ENCODE data around the gene AKR7A2.
"Not testable (repeated sequence)": the region's sequence is repeated elsewhere in the genome, so short reads cannot be mapped to it uniquely, and the experiment has no call there.

Gene AKR7A2

DNA sequence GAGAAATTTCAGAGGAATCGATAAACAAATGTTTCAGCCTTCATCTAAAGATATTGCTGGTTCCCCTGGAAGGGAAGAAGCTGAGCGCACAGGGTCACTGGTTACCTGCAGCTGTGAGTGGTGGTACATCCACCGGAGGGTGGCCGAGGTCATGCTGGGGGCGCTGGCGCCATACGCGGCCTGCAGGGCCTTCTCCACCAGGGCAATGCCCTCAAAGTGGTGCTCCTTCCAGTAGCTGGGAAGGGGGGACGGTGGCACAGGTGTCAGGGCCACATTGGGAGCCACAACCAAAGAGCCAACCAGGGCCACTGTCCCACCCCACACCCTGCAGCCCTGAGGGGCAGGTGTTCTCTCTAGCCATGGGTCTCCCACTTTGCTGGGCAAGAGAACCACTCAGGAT lies 28.1 kb downstream of the AKR7A2 start:
- Histone ChIP-seq H3K9me2 (replicated peaks; ENCODE audit: control insufficient read depth, low read length) (no peaks in the 10 kb centered on the region), H3K27me3 (ENCODE audit: control insufficient read depth, low read length) (peaks cover 1% of the 10 kb centered on the region), H3K36me3 (ENCODE audit: control insufficient read depth, low read length) (no peaks in the 10 kb centered on the region), H3K9me3 (ENCODE audit: control insufficient read depth, insufficient read depth, low read length) (no peaks in the 10 kb centered on the region), H3K4me3 (ENCODE audit: low read length) (no peak overlapping the region), H3K4me1 (ENCODE audit: control insufficient read depth, low read length) (no peaks in the 10 kb centered on the region), H3K79me2 (ENCODE audit: control insufficient read depth, low read length) (no peaks in the 10 kb centered on the region), H3K27ac (ENCODE audit: low read depth, low read length) (no peak overlapping the region), H3F3A (ENCODE audit: control insufficient read depth, insufficient read depth) (no peaks in the 10 kb centered on the region), H3K4me2 (ENCODE audit: low read length) (no peak overlapping the region), H4K20me1 (ENCODE audit: control insufficient read depth, insufficient read depth, low read depth, low read length) (no peaks in the 10 kb centered on the region)
- TF ChIP-seq CTCF (IDR thresholded peaks at IDR 0.05; ENCODE audit: low read depth, low read length, poor library complexity, severe bottlenecking), result no peak
- TF ChIP-seq EZH2phosphoT487 (IDR thresholded peaks at IDR 0.05; ENCODE audit: borderline replicate concordance, low read length), result no peak

DNA sequence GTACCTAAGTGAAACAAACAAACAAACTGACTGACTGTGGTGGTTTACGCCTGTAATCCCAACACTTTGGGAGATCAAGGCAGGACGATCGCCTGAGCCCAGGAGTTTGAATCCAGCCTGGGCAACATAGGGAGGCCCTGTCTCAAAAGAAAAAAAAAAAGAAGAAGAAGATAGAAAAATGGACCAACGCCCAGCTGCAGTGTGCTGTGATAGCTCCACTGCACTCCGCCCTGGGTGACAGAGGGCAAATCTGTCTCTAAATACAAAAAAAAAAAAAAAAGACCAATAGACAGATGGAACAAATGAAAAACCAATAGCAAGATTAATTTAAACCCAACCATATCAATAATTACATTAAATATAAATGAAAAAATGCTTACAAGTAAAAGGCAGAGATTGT lies 37.3 kb downstream of the AKR7A2 start:
- H3K4me2 ChIP-seq (ENCODE audit: low read length), result no peak overlapping the region
- H4K20me1 ChIP-seq (ENCODE audit: control insufficient read depth, insufficient read depth, low read depth, low read length), result no peaks in the 10 kb centered on the region
- H3K9me2 ChIP-seq (replicated peaks; ENCODE audit: control insufficient read depth, low read length), result no peaks in the 10 kb centered on the region
- no peaks in the 10 kb centered on the region for H3K27me3 ChIP-seq (ENCODE audit: control insufficient read depth, low read length)
- no peaks in the 10 kb centered on the region for H3K79me2 ChIP-seq (ENCODE audit: control insufficient read depth, low read length)
- no peaks in the 10 kb centered on the region for H3K36me3 ChIP-seq (ENCODE audit: control insufficient read depth, low read length)
- H3K4me3 ChIP-seq (ENCODE audit: low read length), result no peak overlapping the region
- TF ChIP-seq EZH2phosphoT487 (IDR thresholded peaks at IDR 0.05; ENCODE audit: borderline replicate concordance, low read length) (no peak), CTCF (IDR thresholded peaks at IDR 0.05; ENCODE audit: low read depth, low read length, poor library complexity, severe bottlenecking) (no peak)
- no peak overlapping the region for H3K27ac ChIP-seq (ENCODE audit: low read depth, low read length)
- H3K4me1 ChIP-seq (ENCODE audit: control insufficient read depth, low read length), result no peaks in the 10 kb centered on the region
- peaks cover 5% of the 10 kb centered on the region; the same call in 1 of the 2 replicates for H3K9me3 ChIP-seq (ENCODE audit: control insufficient read depth, insufficient read depth, low read length)
- H3F3A ChIP-seq (ENCODE audit: control insufficient read depth, insufficient read depth), result no peaks in the 10 kb centered on the region

- H3K9me3 ChIP-seq (ENCODE audit: control insufficient read depth, insufficient read depth, low read length); H3K9me2 ChIP-seq (replicated peaks; ENCODE audit: control insufficient read depth, low read length); H4K20me1 ChIP-seq (ENCODE audit: control insufficient read depth, insufficient read depth, low read depth, low read length); H3K4me3 ChIP-seq (ENCODE audit: low read length); H3K4me1 ChIP-seq (ENCODE audit: control insufficient read depth, low read length); H3F3A ChIP-seq (ENCODE audit: control insufficient read depth, insufficient read depth); H3K27me3 ChIP-seq (ENCODE audit: control insufficient read depth, low read length); H3K4me2 ChIP-seq (ENCODE audit: low read length); H3K27ac ChIP-seq (ENCODE audit: low read depth, low read length); H3K36me3 ChIP-seq (ENCODE audit: control insufficient read depth, low read length); H3K79me2 ChIP-seq (ENCODE audit: control insufficient read depth, low read length): not testable (repeated sequence)
Measured at GRCh38 chr1:19273844-19274531, 38.0 kb downstream of the AKR7A2 start.

DNA sequence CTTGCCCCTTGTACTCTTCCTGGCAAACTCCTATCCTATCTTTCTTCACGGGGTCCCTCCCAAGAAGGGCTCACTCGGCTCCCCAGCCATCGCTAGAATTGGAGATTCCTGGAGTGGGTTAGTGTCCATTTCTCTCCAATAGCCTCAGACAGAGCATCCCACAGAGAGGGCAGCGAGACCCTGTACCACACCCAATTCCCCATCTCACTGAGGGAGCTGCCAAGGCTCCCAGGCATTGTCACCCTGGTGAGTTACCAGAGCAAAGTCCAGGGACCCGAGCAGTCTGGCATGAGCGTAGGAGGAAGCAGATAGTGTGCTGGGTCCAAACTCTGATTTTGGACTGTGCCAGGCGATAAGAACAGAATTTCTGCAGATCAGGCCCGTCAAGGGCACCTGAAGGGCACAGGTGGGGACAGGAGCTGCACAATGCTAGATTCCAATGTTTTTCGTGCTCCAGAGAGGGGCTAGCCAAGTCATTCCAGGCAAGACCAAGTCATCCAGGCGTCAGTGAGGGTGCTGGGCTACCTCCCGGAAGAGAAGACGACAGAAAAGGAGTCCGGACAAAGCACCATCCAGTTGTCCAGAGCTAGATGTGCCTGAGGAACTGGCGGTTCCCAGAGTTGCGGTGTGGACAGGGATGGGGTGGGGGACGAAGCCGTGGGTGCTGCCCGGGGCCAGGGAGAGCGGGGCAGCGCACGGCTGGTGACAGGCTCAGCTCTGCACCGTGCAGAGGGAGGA lies 38.7 kb downstream of the AKR7A2 start:
- Histone ChIP-seq H3K79me2 (ENCODE audit: control insufficient read depth, low read length) (no peaks in the 10 kb centered on the region), H3K4me2 (ENCODE audit: low read length) (no peak overlapping the region), H3K9me3 (ENCODE audit: control insufficient read depth, insufficient read depth, low read length) (peaks cover 5% of the 10 kb centered on the region; the same call in 1 of the 2 replicates), H3K4me1 (ENCODE audit: control insufficient read depth, low read length) (no peaks in the 10 kb centered on the region), H3K4me3 (ENCODE audit: low read length) (no peak overlapping the region), H4K20me1 (ENCODE audit: control insufficient read depth, insufficient read depth, low read depth, low read length) (no peaks in the 10 kb centered on the region), H3K27ac (ENCODE audit: low read depth, low read length) (no peak overlapping the region), H3K27me3 (ENCODE audit: control insufficient read depth, low read length) (no peaks in the 10 kb centered on the region), H3K36me3 (ENCODE audit: control insufficient read depth, low read length) (no peaks in the 10 kb centered on the region), H3F3A (ENCODE audit: control insufficient read depth, insufficient read depth) (no peaks in the 10 kb centered on the region), H3K9me2 (replicated peaks; ENCODE audit: control insufficient read depth, low read length) (no peaks in the 10 kb centered on the region)
- TF ChIP-seq CTCF (IDR thresholded peaks at IDR 0.05; ENCODE audit: low read depth, low read length, poor library complexity, severe bottlenecking) (no peak), EZH2phosphoT487 (IDR thresholded peaks at IDR 0.05; ENCODE audit: borderline replicate concordance, low read length) (no peak)

Measured in DOHH2 (cell line).